ENCODE results near the gene TAL1.

TAL1 gene

GRCh38 chr1:47241114-47242113, 9.4 kb upstream of the TAL1 start:
- Histone ChIP-seq H2AFZ (ENCODE audit: insufficient read depth, low read length, poor library complexity) (no peak overlapping the region), H3K9ac (ENCODE audit: low read length) (no peak overlapping the region), H3K14ac (ENCODE audit: low read length) (no peak overlapping the region)

GRCh38 chr1:47238935-47239592, 7.0 kb upstream of the TAL1 start:
- H3K9me3 ChIP-seq (ENCODE audit: insufficient read depth, low read depth, low read length): no peaks in the 10 kb centered on the region
- H2AK5ac ChIP-seq (ENCODE audit: low read length): no peak overlapping the region
- H4K8ac ChIP-seq (ENCODE audit: low read depth, low read length): no peak overlapping the region
- peaks cover 8% of the 10 kb centered on the region for H3K27me3 ChIP-seq (ENCODE audit: insufficient read depth, low read length)
- H3K4me3 ChIP-seq (ENCODE audit: low read depth, low read length): no peak overlapping the region
- no peak overlapping the region for H3K23ac ChIP-seq (ENCODE audit: low read length)
- no peak overlapping the region for H3K9ac ChIP-seq (ENCODE audit: low read length)
- H3K14ac ChIP-seq (ENCODE audit: low read length): no peak overlapping the region
- H2AFZ ChIP-seq (ENCODE audit: insufficient read depth, low read length, poor library complexity): no peak overlapping the region
- DNase-seq: no peak
- no peaks in the 10 kb centered on the region for H3K36me3 ChIP-seq (ENCODE audit: control insufficient read depth in 1 of 2, insufficient read depth in 2 of 2, low read length in 2 of 2)
- H3K4ac ChIP-seq (ENCODE audit: low read depth, low read length): no peak overlapping the region
- H3K79me2 ChIP-seq (ENCODE audit: control insufficient read depth, insufficient read depth, low read length, poor library complexity): no peaks in the 10 kb centered on the region
- H2BK5ac ChIP-seq (ENCODE audit: low read depth, low read length, poor library complexity): no peak overlapping the region
- no peaks in the 10 kb centered on the region for H3K79me1 ChIP-seq (ENCODE audit: low read length)
- no peak overlapping the region for H3K18ac ChIP-seq (ENCODE audit: low read length)
- no peak overlapping the region for H2BK12ac ChIP-seq (ENCODE audit: low read length)
- H3K4me1 ChIP-seq (ENCODE audit: control insufficient read depth in 1 of 2, insufficient read depth in 2 of 2, low read length in 2 of 2): peaks cover 5 to 6% of the 10 kb centered on the region in 2 experiments
- no peak overlapping the region for H3K27ac ChIP-seq (ENCODE audit: low read depth, low read length)
- no peak overlapping the region for H4K91ac ChIP-seq (ENCODE audit: low read depth, low read length)
- WGBS (ENCODE audit: extremely low coverage, insufficient coverage, insufficient read length): no CpG with 5 or more reads among the region's 5 CpGs
- H3K4me2 ChIP-seq (ENCODE audit: low read length): no peak overlapping the region
- no peak overlapping the region for H4K12ac ChIP-seq (ENCODE audit: low read depth, low read length)
- no peak overlapping the region for H2BK120ac ChIP-seq (ENCODE audit: insufficient read depth, low read length, poor library complexity)

More at GRCh38 chr1:47241114-47242113, 9.4 kb upstream of the TAL1 start:
- H3K27ac ChIP-seq (ENCODE audit: low read depth, low read length): no peak overlapping the region
- no peaks in the 10 kb centered on the region for H3K4me1 ChIP-seq (ENCODE audit: control insufficient read depth in 1 of 2, insufficient read depth in 2 of 2, low read length in 2 of 2)
- no peak overlapping the region for H3K4me2 ChIP-seq (ENCODE audit: low read length)
- no peak overlapping the region for H3K18ac ChIP-seq (ENCODE audit: low read length)
- no peaks in the 10 kb centered on the region for H3K79me1 ChIP-seq (ENCODE audit: low read length)
- H2BK5ac ChIP-seq (ENCODE audit: low read depth, low read length, poor library complexity): no peak overlapping the region
- no peak overlapping the region for H3K4me3 ChIP-seq (ENCODE audit: low read depth, low read length)
- no peak overlapping the region for H3K23ac ChIP-seq (ENCODE audit: low read length)
- no peak overlapping the region for H3K4ac ChIP-seq (ENCODE audit: low read depth, low read length)
- H3K27me3 ChIP-seq (ENCODE audit: insufficient read depth, low read length): no peaks in the 10 kb centered on the region
- no peak overlapping the region for H2BK12ac ChIP-seq (ENCODE audit: low read length)
- no peak overlapping the region for H4K12ac ChIP-seq (ENCODE audit: low read depth, low read length)
- WGBS (ENCODE audit: extremely low coverage, insufficient coverage, insufficient read length): no CpG with 5 or more reads among the region's 11 CpGs
- H3K9me3 ChIP-seq (ENCODE audit: insufficient read depth, low read depth, low read length): no peaks in the 10 kb centered on the region
- no peak for DNase-seq
- no peaks in the 10 kb centered on the region for H3K36me3 ChIP-seq (ENCODE audit: control insufficient read depth in 1 of 2, insufficient read depth in 2 of 2, low read length in 2 of 2)
- no peak overlapping the region for H2AK5ac ChIP-seq (ENCODE audit: low read length)
- no peak overlapping the region for H4K8ac ChIP-seq (ENCODE audit: low read depth, low read length)
- no peak overlapping the region for H2BK120ac ChIP-seq (ENCODE audit: insufficient read depth, low read length, poor library complexity)
- no peak overlapping the region for H4K91ac ChIP-seq (ENCODE audit: low read depth, low read length)
- no peaks in the 10 kb centered on the region for H3K79me2 ChIP-seq (ENCODE audit: control insufficient read depth, insufficient read depth, low read length, poor library complexity)

- peaks cover 5 to 10% of the 10 kb centered on the region in 2 experiments for H3K4me1 ChIP-seq (ENCODE audit: control insufficient read depth in 1 of 2, insufficient read depth in 2 of 2, low read length in 2 of 2)
- H3K14ac ChIP-seq (ENCODE audit: low read length): no peak overlapping the region
- no peak for DNase-seq
- peaks cover 40% of the 10 kb centered on the region for H3K27me3 ChIP-seq (ENCODE audit: insufficient read depth, low read length)
- H4K8ac ChIP-seq (ENCODE audit: low read depth, low read length): no peak overlapping the region
- no peak overlapping the region for H3K18ac ChIP-seq (ENCODE audit: low read length)
- no peak overlapping the region for H2BK12ac ChIP-seq (ENCODE audit: low read length)
- H2AFZ ChIP-seq (ENCODE audit: insufficient read depth, low read length, poor library complexity): no peak overlapping the region
- no peak overlapping the region for H3K4me2 ChIP-seq (ENCODE audit: low read length)
- WGBS (ENCODE audit: extremely low coverage, insufficient coverage, insufficient read length): no CpG with 5 or more reads among the region's 4 CpGs
- H3K79me1 ChIP-seq (ENCODE audit: low read length): no peaks in the 10 kb centered on the region
- no peak overlapping the region for H3K27ac ChIP-seq (ENCODE audit: low read depth, low read length)
- no peak overlapping the region for H4K91ac ChIP-seq (ENCODE audit: low read depth, low read length)
- no peak overlapping the region for H4K12ac ChIP-seq (ENCODE audit: low read depth, low read length)
- H2BK120ac ChIP-seq (ENCODE audit: insufficient read depth, low read length, poor library complexity): no peak overlapping the region
- no peak overlapping the region for H3K23ac ChIP-seq (ENCODE audit: low read length)
- H3K9ac ChIP-seq (ENCODE audit: low read length): no peak overlapping the region
- H3K36me3 ChIP-seq (ENCODE audit: control insufficient read depth in 1 of 2, insufficient read depth in 2 of 2, low read length in 2 of 2): no peaks in the 10 kb centered on the region
- no peak overlapping the region for H3K4ac ChIP-seq (ENCODE audit: low read depth, low read length)
- no peak overlapping the region for H2AK5ac ChIP-seq (ENCODE audit: low read length)
- peaks cover 4% of the 10 kb centered on the region for H3K9me3 ChIP-seq (ENCODE audit: insufficient read depth, low read depth, low read length)
- H3K79me2 ChIP-seq (ENCODE audit: control insufficient read depth, insufficient read depth, low read length, poor library complexity): no peaks in the 10 kb centered on the region
- H2BK5ac ChIP-seq (ENCODE audit: low read depth, low read length, poor library complexity): no peak overlapping the region
- no peak overlapping the region for H3K4me3 ChIP-seq (ENCODE audit: low read depth, low read length)
Observed at GRCh38 chr1:47235806-47236205, 3.8 kb upstream of the TAL1 start.

GRCh38 chr1:47235241-47235681, 3.2 kb upstream of the TAL1 start:
- Histone ChIP-seq H2BK12ac (ENCODE audit: low read length) (no peak overlapping the region), H2AFZ (ENCODE audit: insufficient read depth, low read length, poor library complexity) (no peak overlapping the region), H4K8ac (ENCODE audit: low read depth, low read length) (no peak overlapping the region), H4K91ac (ENCODE audit: low read depth, low read length) (no peak overlapping the region), H3K27me3 (ENCODE audit: insufficient read depth, low read length) (peaks cover 45% of the 10 kb centered on the region), H3K27ac (ENCODE audit: low read depth, low read length) (no peak overlapping the region), H3K4me2 (ENCODE audit: low read length) (peak overlapping the region; percentile 38), H3K9me3 (ENCODE audit: insufficient read depth, low read depth, low read length) (peaks cover 4% of the 10 kb centered on the region), H3K4me1 (ENCODE audit: control insufficient read depth in 1 of 2, insufficient read depth in 2 of 2, low read length in 2 of 2) (peaks cover 5 to 10% of the 10 kb centered on the region in 2 experiments), H3K18ac (ENCODE audit: low read length) (no peak overlapping the region), H2AK5ac (ENCODE audit: low read length) (no peak overlapping the region), H3K4me3 (ENCODE audit: low read depth, low read length) (no peak overlapping the region), H3K23ac (ENCODE audit: low read length) (no peak overlapping the region), H2BK5ac (ENCODE audit: low read depth, low read length, poor library complexity) (no peak overlapping the region), H3K36me3 (ENCODE audit: control insufficient read depth in 1 of 2, insufficient read depth in 2 of 2, low read length in 2 of 2) (no peaks in the 10 kb centered on the region), H3K79me2 (ENCODE audit: control insufficient read depth, insufficient read depth, low read length, poor library complexity) (no peaks in the 10 kb centered on the region), H3K4ac (ENCODE audit: low read depth, low read length) (no peak overlapping the region), H3K9ac (ENCODE audit: low read length) (no peak overlapping the region), H3K14ac (ENCODE audit: low read length) (no peak overlapping the region), H4K12ac (ENCODE audit: low read depth, low read length) (no peak overlapping the region), H2BK120ac (ENCODE audit: insufficient read depth, low read length, poor library complexity) (no peak overlapping the region), H3K79me1 (ENCODE audit: low read length) (no peaks in the 10 kb centered on the region)
- WGBS (ENCODE audit: extremely low coverage, insufficient coverage, insufficient read length): no CpG with 5 or more reads among the region's 21 CpGs
- DNase-seq: no peak
